Activated T-cell treated with anti-CD3 and anti-CD28 coated beads, Interleukin-2, amount 50 U/mL, for 24 hours (primary cell): ENCODE data around the gene DEPDC1B.

ENCODE experiments used
- DNase-seq: peaks from one replicate; pipeline ENCODE4 v3.0.0-alpha.2; 2020
- H3K27ac Mint-ChIP-seq: 2 replicates; pipeline ENCODE4 v1.8.0; 2020; ENCODE audit warnings: mild to moderate bottlenecking, mixed read lengths
- H3K27me3 Mint-ChIP-seq: 2 replicates; pipeline ENCODE4 v1.8.0; 2020; ENCODE audit warnings: mixed read lengths
- H3K36me3 Mint-ChIP-seq: 2 replicates; pipeline ENCODE4 v1.8.0; 2020; ENCODE audit warnings: low read depth, mixed read lengths
- H3K4me1 Mint-ChIP-seq: 2 replicates; pipeline ENCODE4 v1.8.0; 2020; ENCODE audit warnings: low read depth, mixed read lengths
- H3K4me3 Mint-ChIP-seq: 2 replicates; pipeline ENCODE4 v1.8.0; 2020; ENCODE audit warnings: mild to moderate bottlenecking, moderate library complexity, mixed read lengths
- H3K9me3 Mint-ChIP-seq: 2 replicates; pipeline ENCODE4 v1.8.0; 2020; ENCODE audit warnings: mixed read lengths

DEPDC1B gene

DNA sequence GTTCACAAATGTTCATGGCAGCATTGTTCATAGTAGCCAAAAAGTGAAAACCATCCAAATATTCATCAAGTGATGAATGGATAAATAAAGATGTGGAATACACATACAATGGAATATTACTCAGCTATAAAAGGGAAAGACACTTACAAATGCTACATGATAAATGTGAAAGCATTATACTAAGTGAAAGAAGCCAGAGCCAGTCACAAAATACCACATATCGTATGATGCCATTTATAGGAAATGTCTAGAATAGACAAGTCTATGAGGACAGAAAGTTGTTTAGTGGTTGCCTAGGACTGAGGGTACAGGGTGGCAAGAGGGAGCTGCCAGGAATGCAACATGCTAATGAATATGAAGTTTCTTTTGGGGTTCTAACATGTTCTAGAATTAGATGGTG, 148.7 kb downstream of the DEPDC1B start:
- Mint-ChIP-seq H3K9me3 (peaks cover 2% of the 10 kb centered on the region), H3K36me3 (no peaks in the 10 kb centered on the region), H3K4me3 (no peak overlapping the region), H3K27ac (no peak overlapping the region), H3K4me1 (no peaks in the 10 kb centered on the region), H3K27me3 (no peaks in the 10 kb centered on the region)
- DNase-seq: no peak

DNA sequence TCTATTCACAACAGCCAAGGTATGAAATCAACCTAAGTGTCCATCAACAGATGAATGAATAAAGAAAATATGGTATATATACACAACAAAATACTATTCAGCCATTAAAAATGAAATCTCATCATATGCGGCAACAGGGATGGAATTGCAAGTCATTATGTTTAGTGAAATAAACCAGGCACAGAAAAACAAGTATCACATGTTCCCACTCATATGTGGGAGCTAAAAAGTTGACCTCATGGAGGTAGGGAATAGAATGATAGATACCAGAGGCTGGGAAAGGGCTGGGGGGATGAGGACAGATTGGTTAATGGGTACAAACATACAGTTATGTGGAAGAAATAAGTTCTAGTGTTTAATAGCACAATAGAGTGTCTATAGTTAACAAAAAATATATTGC, 149.7 kb downstream of the DEPDC1B start:
- H3K36me3 Mint-ChIP-seq: no peaks in the 10 kb centered on the region
- no peaks in the 10 kb centered on the region for H3K27me3 Mint-ChIP-seq
- no peaks in the 10 kb centered on the region for H3K4me1 Mint-ChIP-seq
- DNase-seq: no peak
- no peak overlapping the region for H3K4me3 Mint-ChIP-seq
- peaks cover 2% of the 10 kb centered on the region for H3K9me3 Mint-ChIP-seq
- no peak overlapping the region for H3K27ac Mint-ChIP-seq

- no peak overlapping the region for H3K27ac Mint-ChIP-seq
- no peaks in the 10 kb centered on the region for H3K27me3 Mint-ChIP-seq
- H3K4me3 Mint-ChIP-seq: no peak overlapping the region
- no peak for DNase-seq
- H3K36me3 Mint-ChIP-seq: no peaks in the 10 kb centered on the region
- H3K4me1 Mint-ChIP-seq: no peaks in the 10 kb centered on the region
- H3K9me3 Mint-ChIP-seq: no peaks in the 10 kb centered on the region
Observed at GRCh38 chr5:60549841-60550240, 150.1 kb downstream of the DEPDC1B start.
